ENCODE data around the gene SERINC4.

DNA sequence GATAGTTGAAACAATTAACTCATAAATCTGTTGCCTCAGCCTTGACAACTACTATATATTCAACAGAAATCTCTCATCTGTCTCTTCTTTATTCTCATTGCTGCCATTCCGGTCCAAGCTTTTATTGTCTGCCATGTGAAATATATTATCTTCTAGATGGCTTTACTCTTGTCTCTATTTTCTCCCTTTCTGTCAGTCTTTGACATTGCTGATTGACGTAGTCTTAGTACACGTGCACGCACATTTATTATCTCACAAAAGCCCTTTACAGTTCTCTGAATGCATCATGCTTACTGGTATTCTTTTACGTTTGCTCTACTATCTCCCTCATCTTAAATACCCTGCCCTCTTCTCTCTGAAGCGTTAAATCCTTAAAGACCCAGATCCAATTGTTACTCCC, 48.1 kb downstream of the SERINC4 start:
- TF ChIP-seq CTCF (IDR thresholded peaks at IDR 0.05; ENCODE audit: extremely low read depth in 1 of 2, insufficient read depth in 1 of 2, low read depth in 1 of 2, low read length in 2 of 2) (no peak), MYC (IDR thresholded peaks at IDR 0.05; ENCODE audit: low read depth, low read length) (no peak), EZH2 (IDR thresholded peaks at IDR 0.05; ENCODE audit: borderline replicate concordance, low read depth, low read length, severe bottlenecking) (no peak), POLR2A (IDR thresholded peaks at IDR 0.05; ENCODE audit: low read depth, low read length) (no peak), MAX (IDR thresholded peaks at IDR 0.05; ENCODE audit: insufficient read depth, insufficient read length) (no peak), POLR2AphosphoS5 (IDR thresholded peaks at IDR 0.05; ENCODE audit: insufficient read depth, low read depth, low read length) (no peak), JUN (IDR thresholded peaks at IDR 0.05; ENCODE audit: borderline replicate concordance, insufficient read depth, insufficient read length, low read depth) (no peak)

Data from endothelial cell of umbilical vein (primary cell).